Muscle of back (tissue), 11 donors: Measurements from ENCODE around the gene GAGE12J. TPM values are rescaled to one million over a fixed set of nuclear protein-coding genes. Genes with fewer than 3 reads are reported as not detected.
"Not testable (repeated sequence)": the region's sequence is repeated elsewhere in the genome, so short reads cannot be mapped to it uniquely, and the experiment has no call there.

Experiments used
- DNase-seq, 3 donors: peaks; one replicate each; pipeline versions ENCODE4 v3.0.0 to v3.0.0-alpha.2; 2013
- polyA plus RNA-seq, 10 donors: library from polyadenylated mRNA; unstranded; fragments of 120-200 nt; gene quantifications; one replicate each; pipeline ENCODE4 v1.2.1, GENCODE V29; 2013; ENCODE audit not compliant: insufficient read length in 10 of 10

The GAGE12J gene
- polyA plus RNA-seq, 10 donors, result not detected

GRCh38 chrX:49309401-49309981 lies 12.3 kb upstream of the GAGE12J start:
- peak in 2 of 3 donors; percentile 23 to 58 for DNase-seq

GRCh38 chrX:49310371-49310770 lies 11.5 kb upstream of the GAGE12J start:
- DNase-seq, result no peak

GRCh38 chrX:49312176-49312575 lies 9.7 kb upstream of the GAGE12J start:
- DNase-seq, result no peak

GRCh38 chrX:49316085-49316484 lies 5.8 kb upstream of the GAGE12J start:
- no peak for DNase-seq

- not testable (repeated sequence) for DNase-seq
These were observed 429 bp downstream of the GAGE12J start for GRCh38 chrX:49322266-49322665.

GRCh38 chrX:49323735-49324134 lies 1.9 kb downstream of the GAGE12J start:
- not testable (repeated sequence) for DNase-seq

GRCh38 chrX:49330421-49330820 lies 8.6 kb downstream of the GAGE12J start:
- DNase-seq, result not testable (repeated sequence)

GRCh38 chrX:49331282-49331681 lies 9.4 kb downstream of the GAGE12J start, which contains the start of gene GAGE13:
Gene GAGE13, plus strand, starts transcription at chrX:49331582. Its CDS starts 1,156 bp downstream, at chrX:49332738.
- DNase-seq, result not testable (repeated sequence)

- not testable (repeated sequence) for DNase-seq
These were observed 10.0 kb downstream of the GAGE12J start for GRCh38 chrX:49331841-49332240.

GRCh38 chrX:49341449-49341848 lies 19.6 kb downstream of the GAGE12J start:
- DNase-seq, result not testable (repeated sequence)

GRCh38 chrX:49344496-49345175 lies 22.8 kb downstream of the GAGE12J start:
- DNase-seq, result not testable (repeated sequence)

- not testable (repeated sequence) for DNase-seq
These were observed 23.6 kb downstream of the GAGE12J start for GRCh38 chrX:49345402-49345801.

- not testable (repeated sequence) for DNase-seq
These were observed 24.3 kb downstream of the GAGE12J start for GRCh38 chrX:49346150-49346549.

Other genes starting within 250 kb of the GAGE12J start
- gene PRAF2, start 248.0 kb upstream of the GAGE12J start, polyA plus RNA-seq, result 10 to 100 TPM; 16.4 to 28.4 (median 22.5) TPM
- 10 to 100 TPM; 26.6 to 49.1 (median 34.1) TPM for gene WDR45, start 242.2 kb upstream of the GAGE12J start, polyA plus RNA-seq
- 10 to 100 TPM; 15.4 to 19.0 (median 18.0) TPM for gene GPKOW, start 198.3 kb upstream of the GAGE12J start, polyA plus RNA-seq
- gene MAGIX, start 159.3 kb upstream of the GAGE12J start, polyA plus RNA-seq, result 1 to 10 TPM in 9 of 10 donors, under 1 TPM in 1; 0.97 to 2.4 (median 1.9) TPM
- 100 to 1,000 TPM in 9 of 10 donors, 10 to 100 TPM in 1; 75.3 to 165 (median 144) TPM for gene PLP2, start 150.1 kb upstream of the GAGE12J start, polyA plus RNA-seq
- gene PRICKLE3, start 135.7 kb upstream of the GAGE12J start, polyA plus RNA-seq, result 1 to 10 TPM; 2.6 to 5.0 (median 4.0) TPM
- gene SYP, start 121.8 kb upstream of the GAGE12J start, polyA plus RNA-seq, result 1 to 10 TPM in 8 of 10 donors, under 1 TPM in 2; 0.95 to 1.6 (median 1.3) TPM
- under 1 TPM in 2 of 10 donors, not detected in 8; 0.05 to 0.27 TPM for gene CACNA1F, start 88.7 kb upstream of the GAGE12J start, polyA plus RNA-seq
- gene CCDC22, start 86.6 kb upstream of the GAGE12J start, polyA plus RNA-seq, result 10 to 100 TPM in 8 of 10 donors, 1 to 10 TPM in 2; 9.4 to 12.3 (median 11.1) TPM
- gene FOXP3, start 57.3 kb upstream of the GAGE12J start, polyA plus RNA-seq, result under 1 TPM; 0.19 to 0.95 (median 0.43) TPM
- gene PPP1R3F, start 52.2 kb upstream of the GAGE12J start, polyA plus RNA-seq, result 1 to 10 TPM; 6.0 to 8.3 (median 7.0) TPM
- gene GAGE10, start 18.4 kb upstream of the GAGE12J start, polyA plus RNA-seq, result not detected
- gene GAGE13, start 9.5 kb downstream of the GAGE12J start, polyA plus RNA-seq, result not detected
- not detected for gene GAGE12C, start 210.1 kb downstream of the GAGE12J start, polyA plus RNA-seq
- gene GAGE12D, start 219.7 kb downstream of the GAGE12J start, polyA plus RNA-seq, result not detected
- gene GAGE12E, start 229.3 kb downstream of the GAGE12J start, polyA plus RNA-seq, result not detected
- not detected for gene GAGE12F, start 238.8 kb downstream of the GAGE12J start, polyA plus RNA-seq
- gene GAGE12G, start 248.4 kb downstream of the GAGE12J start, polyA plus RNA-seq, result not detected